ENCODE data around the gene PLEKHG1. TPM values are rescaled to one million over a fixed set of nuclear protein-coding genes. Genes with fewer than 3 reads are reported as not detected.

Gene PLEKHG1
- total RNA-seq (2016; rRNA removed; fragmentation: Illumina TruSeq; extraction: Trizol) (0.04 and 0.07 TPM in 2 replicates), polyA plus RNA-seq (2011; rRNA removed) (0.03 TPM in 2 replicates), polyA minus RNA-seq (2011; rRNA and poly(A)+ RNA removed; ENCODE audit: low replicate concordance) (0.26 and 1.6 TPM in 2 replicates), Bru-seq, nascent RNA (percentile 14 among the genes with signal in this experiment), BruChase-seq, experiment 1, labeled RNA remaining after a 6-hour chase (percentile 10 among the genes with signal in this experiment), BruChase-seq, experiment 2, labeled RNA remaining after a 2-hour chase (percentile 11 among the genes with signal in this experiment)
- 0.26 TPM in 1 of 2 replicates, not detected in the other for total RNA-seq (2016; cell fraction: cytosol; rRNA removed; fragmentation: Illumina TruSeq; extraction: Trizol; ENCODE audit: low read depth)
- 0.28 and 0.30 TPM in 2 replicates for total RNA-seq (2016; cell fraction: insoluble cytoplasmic fraction; rRNA removed; fragmentation: Illumina TruSeq; extraction: Trizol)
- 0.09 and 0.17 TPM in 2 replicates for total RNA-seq (2016; cell fraction: membrane; rRNA removed; fragmentation: Illumina TruSeq; extraction: Trizol)
- 0.19 and 0.34 TPM in 2 replicates for total RNA-seq (2016; cell fraction: nucleus; rRNA removed; fragmentation: Illumina TruSeq; extraction: Trizol)
- polyA plus RNA-seq (2011; cell fraction: cytosol; rRNA removed): 0.01 and 0.04 TPM in 2 replicates
- polyA plus RNA-seq (2011; cell fraction: nucleus; rRNA removed): 0.03 and 0.43 TPM in 2 replicates
- polyA plus RNA-seq (2012): 0.08 and 0.09 TPM in 2 replicates
- polyA plus RNA-seq (2016; cell fraction: cytosol; fragmentation: Illumina TruSeq; extraction: Trizol; ENCODE audit: low read depth): not detected in 2 replicates
- 0.08 TPM in 1 of 2 replicates, not detected in the other for polyA plus RNA-seq (2016; cell fraction: insoluble cytoplasmic fraction; fragmentation: Illumina TruSeq; extraction: Trizol; ENCODE audit: low read depth)
- not detected in 2 replicates for polyA plus RNA-seq (2016; cell fraction: membrane; fragmentation: Illumina TruSeq; extraction: Trizol; ENCODE audit: low read depth)
- 0.12 and 0.20 TPM in 2 replicates for polyA plus RNA-seq (2016; cell fraction: nucleus; fragmentation: Illumina TruSeq; extraction: Trizol; ENCODE audit: insufficient read depth, low read depth)
- not detected in 2 replicates for polyA minus RNA-seq (2011; cell fraction: cytosol; rRNA and poly(A)+ RNA removed)
- 0.13 and 0.62 TPM in 2 replicates for polyA minus RNA-seq (2011; cell fraction: nucleus; rRNA and poly(A)+ RNA removed)
- long read RNA-seq, experiment 1: 0 reads
- long read RNA-seq, experiment 2: 0 reads

- in situ Hi-C loops (cut with HindIII; ENCODE audit: extremely low pct_ligation_motif_present, low pct_unique_long_range_greater_than_20kb): loop anchor here (10.0 kb wide), 2 partner anchors 185 to 215 kb away; no protein-coding TSS in a partner anchor
- WGBS (ENCODE audit: low lambda C conversion rate): 19% methylated on average over 19 of the region's 54 CpGs
- H3K9ac ChIP-seq (ENCODE audit: insufficient read depth, low read depth, low read length): no peak within 1 kb of the TSS
- FAIRE-seq (no peak), DNase-seq (ENCODE audit: low spot score) (no peak), ATAC-seq (peak; percentile 85)
- no peaks in the 10 kb centered on the region for H3K9me3 ChIP-seq (ENCODE audit: low read length)
- H3K4me3 ChIP-seq (replicated peaks in 1 of 3; ENCODE audit: insufficient read depth in 1 of 3, low read depth in 2 of 3, low read length in 3 of 3): peak within 1 kb of the TSS; percentile 29 to 68 (median 38); a peak in 4 of 6 replicates
- ChIA-PET CTCF (ENCODE audit: low intra/inter-chr PET ratio, low total read pairs) (interaction anchor here (1.1 to 1.7 kb wide), 2 partner anchors 181 kb away, joined by 3 to 11 read pairs; no protein-coding TSS in a partner anchor), POLR2A (no interaction called here)
- peaks cover 1 to 45% of the 10 kb centered on the region in 2 experiments; a peak in 3 of 5 replicates for H3K27me3 ChIP-seq (ENCODE audit: control insufficient read depth in 1 of 2, insufficient read depth in 2 of 2, low read length in 2 of 2)
- no peaks in the 10 kb centered on the region for H3K36me3 ChIP-seq (replicated peaks in 1 of 2; ENCODE audit: control insufficient read depth in 1 of 2, insufficient read depth in 2 of 2, low read length in 2 of 2)
- H4K20me1 ChIP-seq (ENCODE audit: insufficient read depth, low read length): no peaks in the 10 kb centered on the region; the same call in 1 of the 2 replicates
- peak within 1 kb of the TSS; percentile 72 for H3K4me2 ChIP-seq (ENCODE audit: low read depth, low read length)
- intact Hi-C loops (cut with micrococcal nuclease; ENCODE audit: unreplicated experiment): loop anchor here (2.0 kb wide), 1 partner anchor 215 kb away; no protein-coding TSS in a partner anchor
- H2AFZ ChIP-seq (ENCODE audit: low read length): no peak within 1 kb of the TSS
- H3K27ac ChIP-seq (ENCODE audit: extremely low read length, insufficient read depth, low read length): no peak within 1 kb of the TSS
- no TSS peak for BruUV-seq (replicated peaks)
- H3K79me2 ChIP-seq (ENCODE audit: insufficient read depth, low read length): no peaks in the 10 kb centered on the region
- peaks cover 12% of the 10 kb centered on the region; the same call in 1 of the 2 replicates for H3K4me1 ChIP-seq (ENCODE audit: insufficient read depth, low read length)
- TF ChIP-seq ZNF704 (CRISPR knock-in tag; IDR thresholded peaks at IDR 0.05; ENCODE audit: borderline replicate concordance): no peak
- peak; percentile 22; the same call in 1 of the 2 replicates for TF ChIP-seq ZFX (CRISPR knock-in tag; IDR thresholded peaks at IDR 0.05; ENCODE audit: low read depth)
- TF ChIP-seq ZNF710 (CRISPR knock-in tag; IDR thresholded peaks at IDR 0.05; ENCODE audit: borderline replicate concordance): no peak
- 0 out of 2 replicates have a peak, but pooled peaks have one; percentile 15 for TF ChIP-seq YEATS4 (CRISPR knock-in tag; IDR thresholded peaks at IDR 0.05; ENCODE audit: borderline replicate concordance)
- TF ChIP-seq IRF2 (CRISPR knock-in tag; IDR thresholded peaks at IDR 0.05): no peak
- no peak for TF ChIP-seq ZBTB42 (CRISPR knock-in tag; IDR thresholded peaks at IDR 0.05)
- TF ChIP-seq UBTF (CRISPR knock-in tag; IDR thresholded peaks at IDR 0.05): peak; percentile 78; the same call in 1 of the 2 replicates
- TF ChIP-seq KMT2B (CRISPR knock-in tag; IDR thresholded peaks at IDR 0.05): no peak
- TF ChIP-seq ZNF17 (CRISPR knock-in tag; IDR thresholded peaks at IDR 0.05): no peak
- no peak for TF ChIP-seq NRL (CRISPR knock-in tag; IDR thresholded peaks at IDR 0.05; ENCODE audit: borderline replicate concordance)
- no peak for TF ChIP-seq MATR3 (CRISPR knock-in tag; IDR thresholded peaks at IDR 0.05)
- 0 out of 2 replicates have a peak, but pooled peaks have one; percentile 31 for TF ChIP-seq ZNF790 (CRISPR knock-in tag; IDR thresholded peaks at IDR 0.05; ENCODE audit: borderline replicate concordance)
Observed at GRCh38 chr6:150599199-150600009, at the start of gene PLEKHG1. TSS of gene PLEKHG1 (plus strand) at chr6:150599885. CDS start at chr6:150733682, 133,797 bp downstream.

Data from HepG2 (cell line).